DOHH2 (cell line): ENCODE measurements around the gene LRIT1.

Source experiments
- H3F3A ChIP-seq: fragments of 200-600 bp; sonication (generic), shearing (Covaris generic); 2 replicates; pipeline ENCODE4 v1.6.0; 2016; ENCODE audit warnings: antibody characterized with exemption, mild to moderate bottlenecking; ENCODE audit not compliant: control insufficient read depth, insufficient read depth
- H3K27ac ChIP-seq: fragments of 200-600 bp; sonication (generic); 2 replicates; pipeline ENCODE4 v1.5.1; 2014; ENCODE audit warnings: low read depth, mild to moderate bottlenecking, low read length, moderate library complexity
- H3K27me3 ChIP-seq: fragments of 200-600 bp; sonication (generic); 2 replicates; pipeline ENCODE4 v1.6.1; 2014; ENCODE audit warnings: mild to moderate bottlenecking, low read length, mixed read lengths; ENCODE audit not compliant: control insufficient read depth
- H3K36me3 ChIP-seq: fragments of 200-600 bp; sonication (generic); 2 replicates; pipeline ENCODE4 v1.6.1; 2014; ENCODE audit warnings: mild to moderate bottlenecking, low read length, moderate library complexity, mixed read lengths; ENCODE audit not compliant: control insufficient read depth
- H3K4me1 ChIP-seq: fragments of 200-600 bp; sonication (generic); 2 replicates; pipeline ENCODE4 v1.6.1; 2014; ENCODE audit warnings: mild to moderate bottlenecking, low read length, mixed read lengths; ENCODE audit not compliant: control insufficient read depth
- H3K4me2 ChIP-seq: fragments of 200-600 bp; sonication (generic); 2 replicates; pipeline ENCODE4 v1.6.0; 2014; ENCODE audit warnings: mild to moderate bottlenecking, low read length, moderate library complexity
- H3K4me3 ChIP-seq: fragments of 200-600 bp; sonication (generic); 2 replicates; pipeline ENCODE4 v1.5.1; 2014; ENCODE audit warnings: mild to moderate bottlenecking, low read length, mixed read lengths
- H3K79me2 ChIP-seq: fragments of 200-600 bp; sonication (generic); 2 replicates; pipeline ENCODE4 v1.6.1; 2014; ENCODE audit warnings: mild to moderate bottlenecking, low read length, mixed read lengths; ENCODE audit not compliant: control insufficient read depth
- H3K9me2 ChIP-seq: fragments of 200-600 bp; sonication (generic); replicated peaks from 2 replicates; pipeline ENCODE4 v1.6.1; 2014; ENCODE audit warnings: mild to moderate bottlenecking, low read length, mixed read lengths; ENCODE audit not compliant: control insufficient read depth
- H3K9me3 ChIP-seq: fragments of 200-600 bp; sonication (generic); 2 replicates; pipeline ENCODE4 v1.6.1; 2014; ENCODE audit warnings: antibody characterized with exemption, low read length, mixed read lengths; ENCODE audit not compliant: control insufficient read depth, insufficient read depth
- H4K20me1 ChIP-seq: fragments of 200-600 bp; sonication (generic); 2 replicates; pipeline ENCODE4 v1.6.0; 2014; ENCODE audit warnings: low read depth, mild to moderate bottlenecking, antibody characterized with exemption, low read length, moderate library complexity; ENCODE audit not compliant: control insufficient read depth, insufficient read depth
- EZH2phosphoT487 ChIP-seq: fragments of 200-600 bp; sonication (generic); IDR thresholded peaks from 2 replicates; pipeline ENCODE4 v1.6.1; 2017; ENCODE audit warnings: borderline replicate concordance, mild to moderate bottlenecking, antibody characterized with exemption, low read length, moderate library complexity, mixed read lengths
- TF ChIP-seq, protein P1 (sequence below): fragments of 200-600 bp; sonication (generic); IDR thresholded peaks from one replicate; pipeline ENCODE4 v1.5.1; 2014; ENCODE audit warnings: antibody characterized with exemption, mild to moderate bottlenecking, low read depth, low read length; ENCODE audit not compliant: poor library complexity, severe bottlenecking

The LRIT1 gene

GRCh38 chr10:84232376-84232775 lies 9.0 kb downstream of the LRIT1 start:
- no peaks in the 10 kb centered on the region for H4K20me1 ChIP-seq
- no peaks in the 10 kb centered on the region for H3K9me2 ChIP-seq
- no peak overlapping the region for H3K4me2 ChIP-seq
- no peaks in the 10 kb centered on the region for H3K79me2 ChIP-seq
- TF ChIP-seq, protein P1, sequence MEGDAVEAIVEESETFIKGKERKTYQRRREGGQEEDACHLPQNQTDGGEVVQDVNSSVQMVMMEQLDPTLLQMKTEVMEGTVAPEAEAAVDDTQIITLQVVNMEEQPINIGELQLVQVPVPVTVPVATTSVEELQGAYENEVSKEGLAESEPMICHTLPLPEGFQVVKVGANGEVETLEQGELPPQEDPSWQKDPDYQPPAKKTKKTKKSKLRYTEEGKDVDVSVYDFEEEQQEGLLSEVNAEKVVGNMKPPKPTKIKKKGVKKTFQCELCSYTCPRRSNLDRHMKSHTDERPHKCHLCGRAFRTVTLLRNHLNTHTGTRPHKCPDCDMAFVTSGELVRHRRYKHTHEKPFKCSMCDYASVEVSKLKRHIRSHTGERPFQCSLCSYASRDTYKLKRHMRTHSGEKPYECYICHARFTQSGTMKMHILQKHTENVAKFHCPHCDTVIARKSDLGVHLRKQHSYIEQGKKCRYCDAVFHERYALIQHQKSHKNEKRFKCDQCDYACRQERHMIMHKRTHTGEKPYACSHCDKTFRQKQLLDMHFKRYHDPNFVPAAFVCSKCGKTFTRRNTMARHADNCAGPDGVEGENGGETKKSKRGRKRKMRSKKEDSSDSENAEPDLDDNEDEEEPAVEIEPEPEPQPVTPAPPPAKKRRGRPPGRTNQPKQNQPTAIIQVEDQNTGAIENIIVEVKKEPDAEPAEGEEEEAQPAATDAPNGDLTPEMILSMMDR, result no peak
- TF ChIP-seq EZH2phosphoT487, result no peak
- no peaks in the 10 kb centered on the region for H3F3A ChIP-seq
- no peaks in the 10 kb centered on the region for H3K27me3 ChIP-seq
- H3K36me3 ChIP-seq, result no peaks in the 10 kb centered on the region
- H3K4me3 ChIP-seq, result no peak overlapping the region
- no peaks in the 10 kb centered on the region for H3K9me3 ChIP-seq
- no peak overlapping the region for H3K27ac ChIP-seq
- no peaks in the 10 kb centered on the region for H3K4me1 ChIP-seq

DNA sequence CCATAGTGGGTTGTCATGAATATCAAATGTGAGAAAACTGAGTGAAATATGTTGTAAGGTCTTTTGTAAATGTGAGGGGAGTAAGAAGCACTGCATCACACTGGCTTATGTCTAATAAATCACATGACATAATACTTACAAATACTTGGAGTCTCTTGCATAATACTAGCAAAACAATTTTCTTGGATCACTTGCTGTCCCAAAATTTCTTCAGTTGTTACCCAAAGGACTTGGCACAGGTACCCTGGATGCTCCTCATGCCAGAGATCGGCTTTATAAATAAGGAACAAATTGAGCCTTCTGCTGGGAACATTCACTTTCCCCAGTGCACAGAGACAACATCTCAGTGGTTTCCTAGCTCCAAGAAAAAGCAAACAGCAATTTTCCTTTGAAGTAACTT lies 11.0 kb downstream of the LRIT1 start:
- H3K79me2 ChIP-seq, result no peaks in the 10 kb centered on the region
- no peak overlapping the region for H3K27ac ChIP-seq
- TF ChIP-seq, protein P1, result no peak
- TF ChIP-seq EZH2phosphoT487, result no peak
- no peaks in the 10 kb centered on the region for H4K20me1 ChIP-seq
- no peaks in the 10 kb centered on the region for H3K4me1 ChIP-seq
- H3K4me3 ChIP-seq, result no peak overlapping the region
- no peaks in the 10 kb centered on the region for H3K36me3 ChIP-seq
- no peak overlapping the region for H3K4me2 ChIP-seq
- no peaks in the 10 kb centered on the region for H3F3A ChIP-seq
- no peaks in the 10 kb centered on the region for H3K9me2 ChIP-seq
- peaks cover 2% of the 10 kb centered on the region; the same call in 1 of the 2 replicates for H3K27me3 ChIP-seq
- no peaks in the 10 kb centered on the region for H3K9me3 ChIP-seq

DNA sequence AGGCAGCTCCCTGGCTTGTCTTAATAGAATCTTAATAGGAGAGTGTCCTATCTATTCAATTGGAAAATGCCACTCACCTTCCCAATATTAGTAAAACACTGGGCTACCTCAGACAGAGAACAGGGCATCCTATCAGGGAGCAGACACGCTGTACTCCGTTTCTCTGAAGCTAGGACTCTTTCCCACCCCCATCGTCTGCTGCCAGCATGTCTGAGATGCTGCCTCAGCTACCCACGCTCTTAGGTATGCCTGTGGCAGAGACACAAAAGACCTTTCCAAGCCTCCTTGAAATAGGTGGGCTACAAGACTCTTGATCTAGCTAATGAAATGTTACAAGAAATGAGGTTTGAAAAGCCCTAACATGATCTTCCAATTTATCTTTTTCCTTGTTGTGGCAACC lies 13.5 kb downstream of the LRIT1 start:
- H3K36me3 ChIP-seq, result no peaks in the 10 kb centered on the region
- H4K20me1 ChIP-seq, result no peaks in the 10 kb centered on the region
- H3K27ac ChIP-seq, result no peak overlapping the region

More for the DNA sequence above, 13.5 kb downstream of the LRIT1 start:
- H3K79me2 ChIP-seq, result no peaks in the 10 kb centered on the region
- H3K9me3 ChIP-seq, result no peaks in the 10 kb centered on the region
- no peak overlapping the region for H3K4me2 ChIP-seq
- peaks cover 2% of the 10 kb centered on the region; the same call in 1 of the 2 replicates for H3K27me3 ChIP-seq
- TF ChIP-seq, protein P1, result no peak
- TF ChIP-seq EZH2phosphoT487, result no peak
- H3K4me1 ChIP-seq, result no peaks in the 10 kb centered on the region
- no peaks in the 10 kb centered on the region for H3K9me2 ChIP-seq
- H3K4me3 ChIP-seq, result no peak overlapping the region
- H3F3A ChIP-seq, result no peaks in the 10 kb centered on the region
